Smooth muscle cell (in vitro differentiated cells): Measurements from ENCODE around the gene ZBED3. TPM values are rescaled to one million over a fixed set of nuclear protein-coding genes. Genes with fewer than 3 reads are reported as not detected.

Experiments used
- DNase-seq: peaks from one replicate; lab custom pipeline; 2025; ENCODE audit not compliant: unreplicated experiment; lab: John Stamatoyannopoulos, UW
- H2AFZ ChIP-seq: fragments of 200-600 bp; sonication (generic); 2 replicates; pipeline ENCODE4 v1.6.0; 2016; ENCODE audit warnings: antibody characterized with exemption, low read depth, mild to moderate bottlenecking
- H3F3A ChIP-seq: fragments of 200-600 bp; sonication (generic); 2 replicates; pipeline ENCODE4 v1.6.0; 2017; ENCODE audit warnings: antibody characterized with exemption, low read depth
- H3K27ac ChIP-seq: fragments of 200-600 bp; sonication (generic); 2 replicates; pipeline ENCODE4 v1.5.1; 2016; ENCODE audit warnings: low read depth, mild to moderate bottlenecking
- H3K27me3 ChIP-seq: fragments of 200-600 bp; sonication (generic); 2 replicates; pipeline ENCODE4 v1.6.1; 2016; ENCODE audit warnings: low read depth, mild to moderate bottlenecking
- H3K36me3 ChIP-seq: fragments of 200-600 bp; sonication (generic); 2 replicates; pipeline ENCODE4 v1.5.1; 2016; ENCODE audit warnings: low read depth
- H3K4me1 ChIP-seq: fragments of 200-600 bp; sonication (generic); 2 replicates; pipeline ENCODE4 v1.5.1; 2016; ENCODE audit warnings: low read depth
- H3K4me2 ChIP-seq: fragments of 200-600 bp; sonication (generic); 2 replicates; pipeline ENCODE4 v1.6.0; 2016; ENCODE audit warnings: mild to moderate bottlenecking
- H3K4me3 ChIP-seq: fragments of 200-600 bp; sonication (generic); 2 replicates; pipeline ENCODE4 v1.5.1; 2016; ENCODE audit warnings: mild to moderate bottlenecking
- H3K79me2 ChIP-seq: fragments of 200-600 bp; sonication (generic); 2 replicates; pipeline ENCODE4 v1.6.0; 2016; ENCODE audit warnings: low read depth, mild to moderate bottlenecking
- H3K9ac ChIP-seq: fragments of 200-600 bp; sonication (generic); 2 replicates; pipeline ENCODE4 v1.6.0; 2016; ENCODE audit warnings: low read depth
- H3K9me3 ChIP-seq: fragments of 200-600 bp; sonication (generic); replicated peaks from 2 replicates; pipeline ENCODE4 v1.5.1; 2016; ENCODE audit warnings: low read depth
- H4K20me1 ChIP-seq: fragments of 200-600 bp; sonication (generic); 2 replicates; pipeline ENCODE4 v1.6.0; 2016; ENCODE audit warnings: low read depth
- CTCF ChIP-seq: fragments of 200-600 bp; sonication (generic); IDR thresholded peaks from 2 replicates; pipeline ENCODE4 v1.5.1; 2017; ENCODE audit warnings: borderline replicate concordance, mild to moderate bottlenecking, antibody characterized with exemption; ENCODE audit not compliant: insufficient read depth, poor library complexity, severe bottlenecking
- WGBS: methylation state at CpG from one replicate; pipeline ENCODE4 v1.1.7; 2016; ENCODE audit warnings: low lambda C conversion rate; 5-methylcytosine and 5-hydroxymethylcytosine counted together
- polyA plus RNA-seq: library from polyadenylated mRNA; unstranded; fragments of >200 nt; fragmentation: Nextera tagmentation; extraction: Ambion mirVana; gene quantifications from 2 replicates; pipeline ENCODE4 v1.2.1, GENCODE V29; 2016
- total RNA-seq: library from RNA; depleted of rRNA; stranded (reverse); fragments of >200 nt; gene quantifications from 2 replicates; pipeline ENCODE4 v1.2.3, GENCODE V29; 2014

ZBED3 gene
- total and polyA plus RNA-seq, 2 experiments from 2014 or later = 1.6 to 4.8 TPM

GRCh38 chr5:77065256-77065655, 21.8 kb downstream of the ZBED3 start:
- WGBS = 100% methylated on average over 3 of the region's 3 CpGs
- H2AFZ ChIP-seq = no peak overlapping the region
- peaks cover 3% of the 10 kb centered on the region for H3F3A ChIP-seq
- TF ChIP-seq CTCF = no peak
- H3K4me3 ChIP-seq = no peak overlapping the region
- no peaks in the 10 kb centered on the region for H3K79me2 ChIP-seq
- no peak overlapping the region for H3K27ac ChIP-seq
- peaks cover 26% of the 10 kb centered on the region for H3K36me3 ChIP-seq
- no peaks in the 10 kb centered on the region for H4K20me1 ChIP-seq
- DNase-seq = no peak
- no peak overlapping the region for H3K4me2 ChIP-seq
- no peaks in the 10 kb centered on the region for H3K9me3 ChIP-seq
- H3K9ac ChIP-seq = no peak overlapping the region
- peaks cover 7% of the 10 kb centered on the region for H3K4me1 ChIP-seq
- no peaks in the 10 kb centered on the region for H3K27me3 ChIP-seq

GRCh38 chr5:77064040-77064439, 23.0 kb downstream of the ZBED3 start:
- no peak overlapping the region for H3K9ac ChIP-seq
- no peak for TF ChIP-seq CTCF
- WGBS = 98% methylated on average over 3 of the region's 3 CpGs
- H3K4me3 ChIP-seq = no peak overlapping the region
- H3K4me1 ChIP-seq = peaks cover 7% of the 10 kb centered on the region
- H2AFZ ChIP-seq = no peak overlapping the region
- no peak for DNase-seq
- H3K36me3 ChIP-seq = peaks cover 37% of the 10 kb centered on the region
- peaks cover 3% of the 10 kb centered on the region for H3F3A ChIP-seq
- no peaks in the 10 kb centered on the region for H3K9me3 ChIP-seq
- no peak overlapping the region for H3K27ac ChIP-seq
- no peaks in the 10 kb centered on the region for H3K27me3 ChIP-seq
- no peaks in the 10 kb centered on the region for H4K20me1 ChIP-seq
- H3K4me2 ChIP-seq = no peak overlapping the region
- H3K79me2 ChIP-seq = no peaks in the 10 kb centered on the region

DNA sequence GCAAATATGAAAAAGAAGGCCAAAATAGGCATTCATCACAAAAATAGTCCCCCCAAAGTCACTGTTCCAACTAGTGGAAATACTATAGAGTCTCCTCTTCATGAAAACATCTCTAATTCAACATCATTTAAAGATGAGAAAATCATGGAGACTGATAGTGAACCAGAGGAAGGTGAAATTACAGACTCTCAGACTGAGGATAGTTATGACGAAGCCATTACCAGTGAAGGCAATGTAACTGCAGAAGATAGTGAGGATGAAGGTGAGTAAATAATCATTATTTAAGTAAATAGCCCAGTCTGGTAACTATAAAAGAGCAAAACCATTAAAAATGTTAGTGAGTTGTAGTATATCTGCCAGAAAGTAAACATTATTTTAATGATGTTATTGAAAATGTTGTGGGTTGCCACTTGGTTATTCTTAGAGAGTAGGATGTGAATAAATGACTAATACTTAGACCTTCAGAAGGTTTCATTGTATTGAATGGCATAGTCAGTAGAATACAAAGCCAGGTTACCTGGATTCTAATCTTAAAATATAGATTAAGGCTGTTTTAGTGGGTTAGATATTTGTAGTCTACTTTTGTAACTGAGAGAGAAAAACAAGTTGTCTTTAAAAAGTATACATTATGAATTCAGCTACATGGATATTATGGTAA, 40.5 kb downstream of the ZBED3 start:
- WGBS = 93% methylated on average over 1 of the region's 1 CpG
- Histone ChIP-seq H3K9ac (no peak overlapping the region), H4K20me1 (no peaks in the 10 kb centered on the region), H3F3A (no peaks in the 10 kb centered on the region), H3K9me3 (no peaks in the 10 kb centered on the region), H3K4me1 (no peaks in the 10 kb centered on the region), H3K36me3 (peaks cover 28% of the 10 kb centered on the region), H3K27ac (no peak overlapping the region), H3K4me3 (no peak overlapping the region), H3K4me2 (no peak overlapping the region), H3K79me2 (no peaks in the 10 kb centered on the region), H2AFZ (no peak overlapping the region), H3K27me3 (no peaks in the 10 kb centered on the region)
- no peak for DNase-seq
- TF ChIP-seq CTCF = no peak

GRCh38 chr5:77035950-77036349, 51.1 kb downstream of the ZBED3 start:
- no peak overlapping the region for H3K4me2 ChIP-seq
- H3K9me3 ChIP-seq = no peaks in the 10 kb centered on the region
- peaks cover 10% of the 10 kb centered on the region for H3K79me2 ChIP-seq
- H3K27ac ChIP-seq = no peak overlapping the region
- H2AFZ ChIP-seq = no peak overlapping the region
- no peak overlapping the region for H3K4me3 ChIP-seq
- peaks cover 9% of the 10 kb centered on the region for H3K4me1 ChIP-seq
- no peaks in the 10 kb centered on the region for H3K27me3 ChIP-seq
- no peaks in the 10 kb centered on the region for H3F3A ChIP-seq
- DNase-seq = no peak
- H3K9ac ChIP-seq = no peak overlapping the region
- peaks cover 11% of the 10 kb centered on the region for H4K20me1 ChIP-seq
- 89% methylated on average over 1 of the region's 1 CpG for WGBS
- H3K36me3 ChIP-seq = peaks cover 35% of the 10 kb centered on the region
- TF ChIP-seq CTCF = no peak
